GM18502 (cell line): ENCODE results near the gene DNPEP.
"Not testable (repeated sequence)": the region's sequence is repeated elsewhere in the genome, so short reads cannot be mapped to it uniquely, and the experiment has no call there.

ENCODE experiments used
- ATAC-seq: cut with Tn5 transposase; IDR thresholded peaks from one replicate; pipeline ENCODE4 v1.9.1; 2021; ENCODE audit warnings: mild to moderate bottlenecking; ENCODE audit not compliant: unreplicated experiment, poor library complexity

DNPEP gene

GRCh38 chr2:219402665-219403515 lies 15.2 kb upstream of the DNPEP start:
- peak; percentile 86 for ATAC-seq

- no peak for ATAC-seq
Measured at GRCh38 chr2:219401606-219402005, 13.9 kb upstream of the DNPEP start.

- ATAC-seq = no peak
Measured at GRCh38 chr2:219400562-219400961, 12.8 kb upstream of the DNPEP start.

DNA sequence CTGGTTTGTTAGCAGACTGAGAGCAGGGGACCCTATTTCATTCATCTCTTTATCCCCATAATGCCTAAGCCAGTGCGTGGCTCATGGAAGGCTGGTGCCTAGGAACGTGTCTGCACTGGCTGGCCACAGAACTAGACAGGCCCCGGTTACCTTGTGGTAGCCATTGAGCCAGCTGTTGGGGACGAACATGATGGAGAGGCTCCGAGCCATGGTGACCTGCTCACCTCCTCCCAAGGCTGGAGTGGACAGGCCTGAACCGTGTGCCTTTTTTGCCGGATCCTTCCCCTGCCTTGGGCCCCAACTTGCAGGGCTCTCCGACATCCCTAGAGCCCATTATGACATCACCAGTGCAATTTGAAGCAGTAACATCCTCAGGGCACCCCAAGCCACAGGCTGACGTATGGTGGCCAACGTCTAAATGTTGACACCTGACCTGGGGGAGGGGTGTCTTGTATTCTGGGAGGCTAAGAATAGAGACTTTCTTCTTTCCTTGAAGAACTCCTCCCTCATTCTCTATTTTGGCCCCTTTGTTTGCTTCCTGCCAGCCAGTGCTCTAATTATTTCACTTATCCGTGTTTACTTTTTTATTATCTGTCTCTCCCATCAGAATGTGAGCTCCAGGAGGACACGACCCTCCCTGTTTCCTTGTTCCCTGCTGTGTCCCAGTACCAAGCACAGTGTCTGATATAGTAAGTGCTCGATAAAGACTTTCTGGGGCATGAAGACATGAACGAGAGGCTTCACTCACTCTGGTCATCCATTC lies 12.2 kb upstream of the DNPEP start:
- no peak for ATAC-seq

- no peak for ATAC-seq
Measured at GRCh38 chr2:219398721-219399363, 11.1 kb upstream of the DNPEP start.

GRCh38 chr2:219396863-219397457 lies 9.2 kb upstream of the DNPEP start:
- ATAC-seq = no peak

DNA sequence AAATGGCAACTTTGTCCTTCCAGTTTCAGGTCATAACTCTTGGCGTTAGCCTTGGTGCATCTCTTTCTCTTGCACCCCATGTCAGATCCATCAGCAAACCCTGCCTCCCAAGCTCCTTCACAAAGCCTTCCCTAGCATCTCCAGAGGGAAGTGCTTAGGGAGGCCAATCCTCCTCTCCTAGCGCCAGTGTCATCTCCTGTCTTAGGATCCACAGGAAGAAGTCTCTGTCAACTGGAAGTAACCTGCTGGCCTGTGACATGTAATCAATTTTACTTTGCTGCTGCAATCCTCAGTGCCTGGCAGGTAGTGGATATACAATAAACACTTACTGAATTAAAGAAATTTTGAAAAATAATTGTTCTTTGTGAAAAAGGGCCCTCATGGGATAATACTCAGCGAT lies 7.9 kb upstream of the DNPEP start:
- ATAC-seq = no peak

- ATAC-seq = not testable (repeated sequence)
Measured at GRCh38 chr2:219395056-219395455, 7.3 kb upstream of the DNPEP start.

DNA sequence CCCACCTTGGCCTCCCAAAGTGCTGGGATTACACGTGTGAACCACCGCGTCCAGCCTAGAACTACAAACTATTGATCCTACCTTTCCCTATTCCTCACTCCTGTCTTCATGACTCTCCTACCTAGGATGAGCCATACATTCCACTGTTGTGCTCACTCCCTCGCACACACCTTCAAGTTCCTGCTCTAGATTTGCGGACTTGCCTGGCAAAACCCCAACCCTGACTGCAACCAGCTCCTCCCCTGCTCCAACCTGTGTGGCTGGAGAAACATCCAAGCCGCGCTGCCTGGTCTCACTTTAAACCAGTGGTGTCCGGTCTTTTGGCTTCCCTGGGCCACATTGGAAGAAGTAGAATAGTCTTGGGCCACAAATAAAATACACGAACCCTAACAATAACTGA lies 5.0 kb upstream of the DNPEP start:
- no peak for ATAC-seq

GRCh38 chr2:219388907-219389156 lies 1.1 kb upstream of the DNPEP start:
- ATAC-seq = no peak

GRCh38 chr2:219388121-219388906 lies 602 bp upstream of the DNPEP start:
- ATAC-seq = peak; percentile 84

GRCh38 chr2:219386532-219387280 lies 1.0 kb downstream of the DNPEP start:
- ATAC-seq = no peak

- no peak for ATAC-seq
Measured at GRCh38 chr2:219385958-219386520, 1.7 kb downstream of the DNPEP start.

GRCh38 chr2:219384859-219385258 lies 2.9 kb downstream of the DNPEP start:
- ATAC-seq = no peak

DNA sequence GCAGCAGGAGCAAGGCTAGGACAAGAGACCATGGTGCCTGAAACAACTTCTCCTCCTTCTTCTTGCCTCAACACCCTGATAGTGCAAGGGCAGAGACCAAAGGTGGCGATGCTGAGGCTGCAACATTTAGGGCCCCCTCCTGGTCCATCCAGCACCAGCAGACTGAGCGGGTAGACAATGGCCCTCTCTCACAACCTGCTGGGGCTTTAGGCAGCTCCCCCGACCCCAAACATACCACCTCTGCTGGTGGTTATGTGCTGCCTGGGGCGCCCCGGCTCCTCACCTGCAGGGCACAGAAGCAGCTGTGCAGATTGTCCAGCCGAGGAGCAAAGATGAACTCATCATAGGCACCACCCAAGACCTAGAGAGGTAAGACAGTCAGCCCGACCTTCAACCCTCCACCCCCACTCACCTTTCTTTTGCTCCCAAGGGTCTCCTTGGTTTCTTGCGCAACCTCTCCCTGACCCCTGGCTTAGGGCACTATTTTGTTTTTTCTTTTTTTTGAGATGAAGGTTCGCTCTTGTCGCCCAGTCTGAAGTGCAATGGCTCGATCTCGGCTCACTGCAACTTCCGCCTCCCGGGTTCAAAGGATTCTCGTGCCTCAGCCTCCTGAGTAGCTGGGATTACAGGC lies 3.5 kb downstream of the DNPEP start:
- no peak for ATAC-seq

- ATAC-seq = no peak
Measured at GRCh38 chr2:219381448-219381847, 6.3 kb downstream of the DNPEP start.

DNA sequence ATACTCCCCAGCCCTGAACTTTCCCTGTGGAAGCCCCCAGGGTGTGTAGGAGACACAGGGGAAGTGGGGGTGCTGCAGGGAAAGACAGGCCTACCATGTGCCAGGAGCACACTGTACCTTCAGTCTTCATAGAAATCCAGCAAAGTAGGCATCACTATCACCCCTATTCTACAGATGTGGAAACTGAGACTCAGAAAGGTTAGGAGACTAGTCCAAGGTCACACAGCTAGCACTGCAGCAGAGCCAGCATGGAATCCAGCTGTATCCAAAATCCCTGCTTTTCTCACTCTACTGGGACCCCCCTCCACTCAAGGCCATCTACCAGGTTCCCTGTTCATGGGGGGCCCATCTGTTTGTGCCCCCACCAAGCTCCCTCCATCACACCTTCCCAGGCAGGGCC lies 6.8 kb downstream of the DNPEP start:
- no peak for ATAC-seq

DNA sequence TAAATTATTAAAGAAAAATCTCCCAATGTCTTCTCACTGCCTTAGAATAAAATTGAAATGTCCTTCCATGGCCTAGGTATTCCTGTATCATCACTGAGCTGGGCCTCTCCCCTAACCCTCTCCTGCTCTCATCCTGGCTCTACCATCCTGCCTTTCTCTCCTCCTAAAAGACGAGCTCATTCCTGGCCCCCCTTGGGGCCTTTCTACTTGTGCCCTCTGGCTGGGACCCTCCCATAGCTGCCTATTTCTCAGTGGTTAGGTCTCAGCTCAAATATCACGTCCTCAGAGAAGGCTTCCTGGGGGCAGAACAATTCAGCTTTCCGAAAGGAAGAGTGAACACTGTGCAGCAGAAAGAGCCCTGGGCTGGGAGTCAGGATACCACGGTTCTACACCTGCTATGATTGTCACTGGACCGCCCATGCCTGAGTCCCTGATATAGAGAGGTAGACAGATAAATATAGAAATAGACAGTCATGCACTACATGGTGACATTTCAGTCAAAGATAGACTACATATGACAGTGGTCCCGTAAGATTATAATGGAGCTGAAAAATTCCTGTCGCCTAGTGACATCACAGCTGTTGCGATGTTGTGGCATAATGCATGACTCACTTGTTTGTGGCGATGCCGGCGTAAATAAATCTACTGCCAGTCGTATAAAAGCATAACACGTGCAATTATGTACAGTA lies 9.4 kb downstream of the DNPEP start:
- ATAC-seq = no peak
